H9 (cell line): ENCODE data around the gene CAND2. TPM values are rescaled to one million over a fixed set of nuclear protein-coding genes. Genes with fewer than 3 reads are reported as not detected.

Experiments used
- DNase-seq: peaks from one replicate; pipeline ENCODE4 v3.0.0-alpha.2; 2017
- H2AFZ ChIP-seq: one replicate; pipeline ENCODE4 v1.6.1; 2013; ENCODE audit warnings: mild to moderate bottlenecking, low read length, control low read depth, moderate library complexity
- H2AK5ac ChIP-seq: 2 replicates; pipeline ENCODE4 v1.6.1; 2013; ENCODE audit warnings: low read length, control low read depth, mixed read lengths; ENCODE audit not compliant: insufficient read length
- H2BK120ac ChIP-seq: one replicate; pipeline ENCODE4 v1.6.1; 2013; ENCODE audit warnings: low read depth, mild to moderate bottlenecking, low read length, control low read depth, inconsistent platforms; ENCODE audit not compliant: poor library complexity, severe bottlenecking
- H2BK12ac ChIP-seq: 2 replicates; pipeline ENCODE4 v1.6.1; 2013; ENCODE audit warnings: low read length, control low read depth, mixed read lengths, low read depth; ENCODE audit not compliant: insufficient read length
- H2BK15ac ChIP-seq: 2 replicates; pipeline ENCODE4 v1.6.1; 2013; ENCODE audit warnings: low read depth, low read length, control low read depth
- H2BK20ac ChIP-seq: one replicate; pipeline ENCODE4 v1.6.1; 2013; ENCODE audit warnings: low read depth, mild to moderate bottlenecking, low read length, control low read depth, inconsistent platforms; ENCODE audit not compliant: poor library complexity, severe bottlenecking
- H2BK5ac ChIP-seq: 2 replicates; pipeline ENCODE4 v1.6.1; 2013; ENCODE audit warnings: low read length, control low read depth, mixed read lengths; ENCODE audit not compliant: insufficient read length
- H3K14ac ChIP-seq: 2 replicates; pipeline ENCODE4 v1.6.1; 2013; ENCODE audit warnings: low read length, control low read depth; ENCODE audit not compliant: insufficient read depth
- H3K18ac ChIP-seq: 2 replicates; pipeline ENCODE4 v1.6.1; 2013; ENCODE audit warnings: low read depth, mild to moderate bottlenecking, mixed read lengths, low read length, control low read depth; ENCODE audit not compliant: insufficient read length
- H3K23ac ChIP-seq: 2 replicates; pipeline ENCODE4 v1.6.1; 2013; ENCODE audit warnings: low read length, control low read depth, mixed read lengths, low read depth; ENCODE audit not compliant: insufficient read length
- H3K23me2 ChIP-seq: 2 replicates; pipeline ENCODE4 v1.6.1; 2013; ENCODE audit warnings: low read depth, mild to moderate bottlenecking, mixed read lengths, low read length, control low read depth; ENCODE audit not compliant: insufficient read length, poor library complexity, severe bottlenecking
- H3K27ac ChIP-seq: 2 replicates; pipeline ENCODE4 v1.5.1; 2013; ENCODE audit warnings: low read length, control low read depth, mixed read lengths, low read depth; ENCODE audit not compliant: insufficient read length
- H3K27me3 ChIP-seq: 2 replicates; pipeline ENCODE4 v1.6.1; 2013; ENCODE audit warnings: low read length, control low read depth, inconsistent platforms; ENCODE audit not compliant: insufficient read depth
- H3K4ac ChIP-seq: 2 replicates; pipeline ENCODE4 v1.6.1; 2013; ENCODE audit warnings: low read depth, mild to moderate bottlenecking, control low read depth, inconsistent platforms, low read length, moderate library complexity
- H3K4me1 ChIP-seq: 2 replicates; pipeline ENCODE4 v1.6.1; 2013; ENCODE audit warnings: low read length, control low read depth, inconsistent platforms; ENCODE audit not compliant: insufficient read depth
- H3K4me2 ChIP-seq: 2 replicates; pipeline ENCODE4 v1.6.1; 2013; ENCODE audit warnings: low read length, control low read depth, mixed read lengths; ENCODE audit not compliant: insufficient read length, insufficient read depth
- H3K56ac ChIP-seq: 2 replicates; pipeline ENCODE4 v1.6.1; 2013; ENCODE audit warnings: low read depth, mild to moderate bottlenecking, mixed read lengths, low read length, control low read depth; ENCODE audit not compliant: insufficient read length
- H3K79me1 ChIP-seq: 2 replicates; pipeline ENCODE4 v1.6.1; 2013; ENCODE audit warnings: low read depth, mild to moderate bottlenecking, moderate library complexity, low read length, control low read depth, inconsistent platforms; ENCODE audit not compliant: insufficient read depth, poor library complexity, severe bottlenecking
- H3K79me2 ChIP-seq: 2 replicates; pipeline ENCODE4 v1.6.1; 2013; ENCODE audit warnings: low read length, control low read depth, inconsistent platforms; ENCODE audit not compliant: insufficient read depth
- H3K9ac ChIP-seq: 2 replicates; pipeline ENCODE4 v1.6.1; 2013; ENCODE audit warnings: low read length, control low read depth, mixed read lengths; ENCODE audit not compliant: insufficient read length; ENCODE audit errors: extremely low read depth
- H3K9me3 ChIP-seq: one replicate; pipeline ENCODE4 v1.6.1; 2013; ENCODE audit warnings: low read depth, low read length, inconsistent platforms; ENCODE audit not compliant: control insufficient read depth
- H3T11ph ChIP-seq: one replicate; pipeline ENCODE4 v1.6.1; 2013; ENCODE audit warnings: mild to moderate bottlenecking, low read length, control low read depth, inconsistent platforms
- H4K20me1 ChIP-seq: one replicate; pipeline ENCODE4 v1.6.1; 2013; ENCODE audit not compliant: control insufficient read depth, insufficient read length, insufficient read depth
- H4K5ac ChIP-seq: 2 replicates; pipeline ENCODE4 v1.6.1; 2013; ENCODE audit warnings: low read depth, mild to moderate bottlenecking, mixed read lengths, low read length, control low read depth; ENCODE audit not compliant: insufficient read length
- H4K8ac ChIP-seq: replicated peaks from 2 replicates; pipeline ENCODE4 v1.6.1; 2013; ENCODE audit warnings: low read length, control low read depth, mixed read lengths, low read depth; ENCODE audit not compliant: insufficient read length
- H4K91ac ChIP-seq: 2 replicates; pipeline ENCODE4 v1.6.1; 2013; ENCODE audit warnings: low read depth, mild to moderate bottlenecking, moderate library complexity, mixed read lengths, low read length, control low read depth; ENCODE audit not compliant: insufficient read length
- H3K27ac Mint-ChIP-seq, 3 experiments: 2 replicates in 2 of 3; 3 replicates in 1 of 3; pipeline ENCODE4 v1.8.0; 2020 to 2021; ENCODE audit warnings: mixed read lengths in 3 of 3, mild to moderate bottlenecking in 1 of 3, moderate library complexity in 1 of 3
- H3K27me3 Mint-ChIP-seq: 2 replicates; pipeline ENCODE4 v1.8.0; 2021; ENCODE audit warnings: low read depth, mild to moderate bottlenecking, moderate library complexity, mixed read lengths
- H3K36me3 Mint-ChIP-seq, 3 experiments: 2 replicates in 2 of 3; 3 replicates in 1 of 3; pipeline ENCODE4 v1.8.0; 2020 to 2021; ENCODE audit warnings: low read depth in 3 of 3, mixed read lengths in 3 of 3; ENCODE audit not compliant: insufficient read depth in 1 of 3
- H3K4me1 Mint-ChIP-seq, 2 experiments: 2 replicates each; pipeline ENCODE4 v1.8.0; 2020; ENCODE audit warnings: mixed read lengths in 2 of 2
- H3K4me3 Mint-ChIP-seq, 2 experiments: 2 replicates in 1 of 2; 3 replicates in 1 of 2; pipeline ENCODE4 v1.8.0; 2020 to 2021; ENCODE audit warnings: mild to moderate bottlenecking in 2 of 2, mixed read lengths in 2 of 2, moderate library complexity in 1 of 2
- H3K9me3 Mint-ChIP-seq, 2 experiments: 2 replicates in 1 of 2; 3 replicates in 1 of 2; pipeline ENCODE4 v1.8.0; 2020; ENCODE audit warnings: mild to moderate bottlenecking in 2 of 2, mixed read lengths in 2 of 2, moderate library complexity in 1 of 2
- CTCF ChIP-seq: fragments of 200-600 bp; sonication (generic); conservative IDR thresholded peaks from 3 replicates; pipeline ENCODE4 v1.8.0; 2021; ENCODE audit warnings: antibody characterized with exemption, mild to moderate bottlenecking
- WGBS: extraction: QIAGEN DNeasy Blood & Tissue Kit; methylation state at CpG from one replicate; pipeline ENCODE4 v1.1.7; 2013; ENCODE audit warnings: missing lambda C conversion rate, low lambda C conversion rate, mixed read lengths; ENCODE audit not compliant: insufficient read length; ENCODE audit errors: extremely low coverage; 5-methylcytosine and 5-hydroxymethylcytosine counted together
- total RNA-seq: library from RNA; stranded (reverse); gene quantifications from 2 replicates; pipeline ENCODE4 v1.2.1, GENCODE V29; 2021

Gene CAND2
- total RNA-seq, 1 experiment from 2014 or later = 10.7 TPM

GRCh38 chr3:12807601-12808359 lies 11.3 kb downstream of the CAND2 start:
- no peaks in the 10 kb centered on the region for H3K9me3 Mint-ChIP-seq
- no CpG with 5 or more reads among the region's 7 CpGs for WGBS
- no peak for DNase-seq

More at GRCh38 chr3:12807601-12808359, 11.3 kb downstream of the CAND2 start:
- H2BK120ac ChIP-seq = no peak overlapping the region
- no peak overlapping the region for H3K56ac ChIP-seq
- H2BK15ac ChIP-seq = no peak overlapping the region
- H4K20me1 ChIP-seq = no peaks in the 10 kb centered on the region
- no peaks in the 10 kb centered on the region for H3K27me3 ChIP-seq
- H3K23me2 ChIP-seq = peaks cover 4% of the 10 kb centered on the region
- no peak overlapping the region for H3K9ac ChIP-seq
- no peak overlapping the region for H3K4me2 ChIP-seq
- no peak overlapping the region for H3K14ac ChIP-seq
- no peak overlapping the region for H4K91ac ChIP-seq
- H4K5ac ChIP-seq = no peak overlapping the region
- H3K4me1 ChIP-seq = no peaks in the 10 kb centered on the region
- H3K4me3 Mint-ChIP-seq = no peak overlapping the region
- no peak overlapping the region for H3K27ac ChIP-seq
- H3K18ac ChIP-seq = no peak overlapping the region
- no peaks in the 10 kb centered on the region for H3K79me2 ChIP-seq
- H2BK12ac ChIP-seq = no peak overlapping the region
- no peak overlapping the region for H2BK20ac ChIP-seq
- H3K79me1 ChIP-seq = no peaks in the 10 kb centered on the region
- no peak overlapping the region for H2BK5ac ChIP-seq
- no peak overlapping the region for H3K4ac ChIP-seq
- no peak overlapping the region for H4K8ac ChIP-seq
- H2AFZ ChIP-seq = no peak overlapping the region
- no peaks in the 10 kb centered on the region for H3K9me3 ChIP-seq
- peaks cover 2 to 18% (median 16%) of the 10 kb centered on the region in 3 experiments; a peak in 6 of 7 replicates for H3K36me3 Mint-ChIP-seq
- no peak for TF ChIP-seq CTCF
- H3K27ac Mint-ChIP-seq = no peak overlapping the region
- H3K23ac ChIP-seq = no peak overlapping the region
- H3K4me1 Mint-ChIP-seq = peaks cover 16 to 22% of the 10 kb centered on the region in 2 experiments
- H2AK5ac ChIP-seq = no peak overlapping the region
- peaks cover 1% of the 10 kb centered on the region; the same call in 1 of the 2 replicates for H3K27me3 Mint-ChIP-seq
- no peak overlapping the region for H3T11ph ChIP-seq
